ENCODE measurements around the gene HOXD11.

Gene HOXD11

GRCh38 chr2:176098366-176099158 is 8.5 kb upstream of the HOXD11 start:
- H3K9me2 ChIP-seq (replicated peaks; ENCODE audit: control insufficient read depth, low read length) = no peaks in the 10 kb centered on the region
- no peak overlapping the region for H3K4me3 ChIP-seq (ENCODE audit: low read length)
- no peaks in the 10 kb centered on the region for H3F3A ChIP-seq (ENCODE audit: control insufficient read depth, insufficient read depth)
- no peak for TF ChIP-seq EZH2phosphoT487 (IDR thresholded peaks at IDR 0.05; ENCODE audit: borderline replicate concordance, low read length)
- TF ChIP-seq CTCF (IDR thresholded peaks at IDR 0.05; ENCODE audit: low read depth, low read length, poor library complexity, severe bottlenecking) = no peak
- peaks cover 11% of the 10 kb centered on the region for H3K4me1 ChIP-seq (ENCODE audit: control insufficient read depth, low read length)
- H3K9me3 ChIP-seq (ENCODE audit: control insufficient read depth, insufficient read depth, low read length) = no peaks in the 10 kb centered on the region
- H3K27ac ChIP-seq (ENCODE audit: low read depth, low read length) = no peak overlapping the region
- no peaks in the 10 kb centered on the region for H3K79me2 ChIP-seq (ENCODE audit: control insufficient read depth, low read length)
- H3K36me3 ChIP-seq (ENCODE audit: control insufficient read depth, low read length) = no peaks in the 10 kb centered on the region
- H4K20me1 ChIP-seq (ENCODE audit: control insufficient read depth, insufficient read depth, low read depth, low read length) = no peaks in the 10 kb centered on the region
- H3K27me3 ChIP-seq (ENCODE audit: control insufficient read depth, low read length) = peaks cover 30% of the 10 kb centered on the region
- no peak overlapping the region for H3K4me2 ChIP-seq (ENCODE audit: low read length)

GRCh38 chr2:176099159-176099727 is 7.8 kb upstream of the HOXD11 start:
- H3K4me2 ChIP-seq (ENCODE audit: low read length) = no peak overlapping the region
- H3K9me3 ChIP-seq (ENCODE audit: control insufficient read depth, insufficient read depth, low read length) = no peaks in the 10 kb centered on the region
- H3K9me2 ChIP-seq (replicated peaks; ENCODE audit: control insufficient read depth, low read length) = no peaks in the 10 kb centered on the region
- no peaks in the 10 kb centered on the region for H3F3A ChIP-seq (ENCODE audit: control insufficient read depth, insufficient read depth)
- no peaks in the 10 kb centered on the region for H3K36me3 ChIP-seq (ENCODE audit: control insufficient read depth, low read length)
- H3K27ac ChIP-seq (ENCODE audit: low read depth, low read length) = no peak overlapping the region
- peaks cover 24% of the 10 kb centered on the region for H3K27me3 ChIP-seq (ENCODE audit: control insufficient read depth, low read length)
- TF ChIP-seq EZH2phosphoT487 (IDR thresholded peaks at IDR 0.05; ENCODE audit: borderline replicate concordance, low read length) (no peak), CTCF (IDR thresholded peaks at IDR 0.05; ENCODE audit: low read depth, low read length, poor library complexity, severe bottlenecking) (no peak)
- H3K4me1 ChIP-seq (ENCODE audit: control insufficient read depth, low read length) = peaks cover 11% of the 10 kb centered on the region
- H3K79me2 ChIP-seq (ENCODE audit: control insufficient read depth, low read length) = no peaks in the 10 kb centered on the region
- H3K4me3 ChIP-seq (ENCODE audit: low read length) = no peak overlapping the region
- H4K20me1 ChIP-seq (ENCODE audit: control insufficient read depth, insufficient read depth, low read depth, low read length) = no peaks in the 10 kb centered on the region

- no peaks in the 10 kb centered on the region for H3K36me3 ChIP-seq (ENCODE audit: control insufficient read depth, low read length)
- no peaks in the 10 kb centered on the region for H3K9me3 ChIP-seq (ENCODE audit: control insufficient read depth, insufficient read depth, low read length)
- peaks cover 17% of the 10 kb centered on the region for H3K27me3 ChIP-seq (ENCODE audit: control insufficient read depth, low read length)
- H3F3A ChIP-seq (ENCODE audit: control insufficient read depth, insufficient read depth) = no peaks in the 10 kb centered on the region
- no peak within 1 kb of the TSS for H3K4me3 ChIP-seq (ENCODE audit: low read length)
- no peak for TF ChIP-seq CTCF (IDR thresholded peaks at IDR 0.05; ENCODE audit: low read depth, low read length, poor library complexity, severe bottlenecking)
- H3K9me2 ChIP-seq (replicated peaks; ENCODE audit: control insufficient read depth, low read length) = no peaks in the 10 kb centered on the region
- no peaks in the 10 kb centered on the region for H3K79me2 ChIP-seq (ENCODE audit: control insufficient read depth, low read length)
- peaks cover 11% of the 10 kb centered on the region for H3K4me1 ChIP-seq (ENCODE audit: control insufficient read depth, low read length)
- no peak within 1 kb of the TSS for H3K4me2 ChIP-seq (ENCODE audit: low read length)
- H3K27ac ChIP-seq (ENCODE audit: low read depth, low read length) = no peak within 1 kb of the TSS
- H4K20me1 ChIP-seq (ENCODE audit: control insufficient read depth, insufficient read depth, low read depth, low read length) = no peaks in the 10 kb centered on the region
Observed at GRCh38 chr2:176099728-176100546, 7.1 kb upstream of the HOXD11 start, which contains the start of gene HOXD12. Gene HOXD12 (plus strand): TSS chr2:176099795. CDS start chr2:176099802, 7 bp downstream.

All from DOHH2 (cell line).